Measurements from ENCODE around the gene HNRNPA2B1. TPM values are rescaled to one million over a fixed set of nuclear protein-coding genes. Genes with fewer than 3 reads are reported as not detected.

Gene HNRNPA2B1
- total and polyA plus RNA-seq, 2 of the 4 experiments (the other 2 are of a cell fraction), result 49.3 to 515 TPM

- Histone ChIP-seq H3K4me2 (ENCODE audit: low read depth, low read length) (no peak overlapping the region), H4K20me1 (ENCODE audit: insufficient read depth, low read length) (peaks cover 59% of the 10 kb centered on the region), H3K56ac (ENCODE audit: extremely low read depth, insufficient read depth, low read length) (no peak overlapping the region), H2AFZ (replicated peaks; ENCODE audit: low read length, poor library complexity) (no peak overlapping the region), H3K27me3 (ENCODE audit: control insufficient read depth, insufficient read depth, low read length) (no peaks in the 10 kb centered on the region), H3K18ac (ENCODE audit: low read depth, low read length) (no peak overlapping the region), H3K79me1 (ENCODE audit: low read depth in 1 of 2, low read length in 2 of 2) (peaks cover 21 to 38% of the 10 kb centered on the region in 2 experiments), H2BK15ac (ENCODE audit: low read depth, low read length) (no peak overlapping the region), H3K27ac (ENCODE audit: insufficient read depth, low read length) (no peak overlapping the region), H3K9me1 (ENCODE audit: insufficient read depth, low read length) (no peaks in the 10 kb centered on the region; the same call in 1 of the 2 replicates), H4K5ac (ENCODE audit: low read depth, low read length) (no peak overlapping the region), H3K4me1 (ENCODE audit: control insufficient read depth, insufficient read depth, low read length) (no peaks in the 10 kb centered on the region; the same call in 1 of the 2 replicates), H3K9me3 (ENCODE audit: control insufficient read depth, insufficient read depth, low read length) (no peaks in the 10 kb centered on the region), H3K36me3 (ENCODE audit: control insufficient read depth, insufficient read depth, low read length) (peaks cover 22% of the 10 kb centered on the region), H3K14ac (replicated peaks; ENCODE audit: low read depth, low read length) (no peak overlapping the region), H4K91ac (ENCODE audit: insufficient read depth, low read depth, low read length) (no peak overlapping the region), H2BK5ac (ENCODE audit: low read depth, low read length, poor library complexity, severe bottlenecking) (no peak overlapping the region), H3K4me3 (ENCODE audit: insufficient read depth, low read depth, low read length) (no peak overlapping the region), H2BK20ac (ENCODE audit: low read depth, low read length) (no peak overlapping the region), H3K4ac (ENCODE audit: low read depth, low read length) (no peak overlapping the region), H4K8ac (ENCODE audit: low read depth in 2 of 2, low read length in 2 of 2) (no peak overlapping the region), H2AK9ac (replicated peaks; ENCODE audit: low read depth, low read length, poor library complexity) (no peak overlapping the region), H2BK120ac (ENCODE audit: low read depth, low read length) (no peak overlapping the region), H2AK5ac (ENCODE audit: low read depth, low read length) (no peak overlapping the region), H3K23ac (ENCODE audit: low read depth, low read length) (no peak overlapping the region), H3K9ac (ENCODE audit: low read depth, low read length) (no peak overlapping the region)
- intact Hi-C loops (cut with micrococcal nuclease), result no loop called here
- in situ Hi-C loops (cut with MboI; ENCODE audit: low sequenced_read_pairs), result no loop called here
- dilution Hi-C loops (cut with HindIII; ENCODE audit: low sequenced_read_pairs, unreplicated experiment), result no loop called here
- no CpG with 5 or more reads among the region's 5 CpGs for WGBS, 2 experiments (ENCODE audit: extremely low coverage in 2 of 2, insufficient read length in 1 of 2)
- CTCF ChIA-PET, result interaction anchor here (1.0 kb wide), 1 partner anchor 96 kb away, joined by 3 read pairs; no protein-coding TSS in a partner anchor
- TF ChIP-seq ELK1 (IDR thresholded peaks at IDR 0.05; ENCODE audit: borderline replicate concordance, low read depth, low read length) (no peak), NFE2L2 (IDR thresholded peaks at IDR 0.05; ENCODE audit: low read depth, low read length) (no peak), CHD1 (IDR thresholded peaks at IDR 0.05; ENCODE audit: low read depth, low read length) (no peak), CEBPB (IDR thresholded peaks at IDR 0.05; ENCODE audit: low read depth, low read length) (no peak), MAFK (IDR thresholded peaks at IDR 0.05; ENCODE audit: low read depth, low read length) (no peak), MXI1 (IDR thresholded peaks at IDR 0.05; ENCODE audit: borderline replicate concordance, low read depth, low read length) (no peak), SMC3 (IDR thresholded peaks at IDR 0.05; ENCODE audit: low read depth, low read length) (no peak), BHLHE40 (IDR thresholded peaks at IDR 0.05; ENCODE audit: low read depth, low read length) (no peak), RCOR1 (IDR thresholded peaks at IDR 0.05; ENCODE audit: insufficient replicate concordance, low read length) (no peak), POLR2A (IDR thresholded peaks at IDR 0.05; ENCODE audit: low read depth, low read length) (no peak; the same call in none of the 2 replicates)
- TF ChIP-seq, protein P1, sequence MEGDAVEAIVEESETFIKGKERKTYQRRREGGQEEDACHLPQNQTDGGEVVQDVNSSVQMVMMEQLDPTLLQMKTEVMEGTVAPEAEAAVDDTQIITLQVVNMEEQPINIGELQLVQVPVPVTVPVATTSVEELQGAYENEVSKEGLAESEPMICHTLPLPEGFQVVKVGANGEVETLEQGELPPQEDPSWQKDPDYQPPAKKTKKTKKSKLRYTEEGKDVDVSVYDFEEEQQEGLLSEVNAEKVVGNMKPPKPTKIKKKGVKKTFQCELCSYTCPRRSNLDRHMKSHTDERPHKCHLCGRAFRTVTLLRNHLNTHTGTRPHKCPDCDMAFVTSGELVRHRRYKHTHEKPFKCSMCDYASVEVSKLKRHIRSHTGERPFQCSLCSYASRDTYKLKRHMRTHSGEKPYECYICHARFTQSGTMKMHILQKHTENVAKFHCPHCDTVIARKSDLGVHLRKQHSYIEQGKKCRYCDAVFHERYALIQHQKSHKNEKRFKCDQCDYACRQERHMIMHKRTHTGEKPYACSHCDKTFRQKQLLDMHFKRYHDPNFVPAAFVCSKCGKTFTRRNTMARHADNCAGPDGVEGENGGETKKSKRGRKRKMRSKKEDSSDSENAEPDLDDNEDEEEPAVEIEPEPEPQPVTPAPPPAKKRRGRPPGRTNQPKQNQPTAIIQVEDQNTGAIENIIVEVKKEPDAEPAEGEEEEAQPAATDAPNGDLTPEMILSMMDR (conservative IDR thresholded peaks at IDR 0.05; ENCODE audit: low read depth, low read length), result no peak
- BruUV-seq (replicated peaks), result no TSS peak
- POLR2A ChIA-PET (ENCODE audit: unreplicated experiment), result interaction anchor here (1.0 kb wide), 1 partner anchor 11 kb away, joined by 3 read pairs; no protein-coding TSS in a partner anchor
- DNase-seq, result no peak
- no peak for ATAC-seq (ENCODE audit: low read depth)
These were observed 13.9 kb downstream of the HNRNPA2B1 start for GRCh38 chr7:26186364-26187311.

Data from IMR-90 (cell line).